Smooth muscle cell (in vitro differentiated cells): ENCODE data around the gene C6orf163. TPM values are rescaled to one million over a fixed set of nuclear protein-coding genes. Genes with fewer than 3 reads are reported as not detected.
A peak's percentile ranks its signal among the peaks of the same experiment; 100 is the strongest.
"Not testable (repeated sequence)": the region's sequence is repeated elsewhere in the genome, so short reads cannot be mapped to it uniquely, and the experiment has no call there.

Source experiments
- DNase-seq: peaks from one replicate; lab custom pipeline; 2025; ENCODE audit not compliant: unreplicated experiment; lab: John Stamatoyannopoulos, UW
- H2AFZ ChIP-seq: fragments of 200-600 bp; sonication (generic); 2 replicates; pipeline ENCODE4 v1.6.0; 2016; ENCODE audit warnings: antibody characterized with exemption, low read depth, mild to moderate bottlenecking
- H3F3A ChIP-seq: fragments of 200-600 bp; sonication (generic); 2 replicates; pipeline ENCODE4 v1.6.0; 2017; ENCODE audit warnings: antibody characterized with exemption, low read depth
- H3K27ac ChIP-seq: fragments of 200-600 bp; sonication (generic); 2 replicates; pipeline ENCODE4 v1.5.1; 2016; ENCODE audit warnings: low read depth, mild to moderate bottlenecking
- H3K27me3 ChIP-seq: fragments of 200-600 bp; sonication (generic); 2 replicates; pipeline ENCODE4 v1.6.1; 2016; ENCODE audit warnings: low read depth, mild to moderate bottlenecking
- H3K36me3 ChIP-seq: fragments of 200-600 bp; sonication (generic); 2 replicates; pipeline ENCODE4 v1.5.1; 2016; ENCODE audit warnings: low read depth
- H3K4me1 ChIP-seq: fragments of 200-600 bp; sonication (generic); 2 replicates; pipeline ENCODE4 v1.5.1; 2016; ENCODE audit warnings: low read depth
- H3K4me2 ChIP-seq: fragments of 200-600 bp; sonication (generic); 2 replicates; pipeline ENCODE4 v1.6.0; 2016; ENCODE audit warnings: mild to moderate bottlenecking
- H3K4me3 ChIP-seq: fragments of 200-600 bp; sonication (generic); 2 replicates; pipeline ENCODE4 v1.5.1; 2016; ENCODE audit warnings: mild to moderate bottlenecking
- H3K79me2 ChIP-seq: fragments of 200-600 bp; sonication (generic); 2 replicates; pipeline ENCODE4 v1.6.0; 2016; ENCODE audit warnings: low read depth, mild to moderate bottlenecking
- H3K9ac ChIP-seq: fragments of 200-600 bp; sonication (generic); 2 replicates; pipeline ENCODE4 v1.6.0; 2016; ENCODE audit warnings: low read depth
- H3K9me3 ChIP-seq: fragments of 200-600 bp; sonication (generic); replicated peaks from 2 replicates; pipeline ENCODE4 v1.5.1; 2016; ENCODE audit warnings: low read depth
- H4K20me1 ChIP-seq: fragments of 200-600 bp; sonication (generic); 2 replicates; pipeline ENCODE4 v1.6.0; 2016; ENCODE audit warnings: low read depth
- WGBS: methylation state at CpG from one replicate; pipeline ENCODE4 v1.1.7; 2016; ENCODE audit warnings: low lambda C conversion rate; 5-methylcytosine and 5-hydroxymethylcytosine counted together
- polyA plus RNA-seq: library from polyadenylated mRNA; unstranded; fragments of >200 nt; fragmentation: Nextera tagmentation; extraction: Ambion mirVana; gene quantifications from 2 replicates; pipeline ENCODE4 v1.2.1, GENCODE V29; 2016
- total RNA-seq: library from RNA; depleted of rRNA; stranded (reverse); fragments of >200 nt; gene quantifications from 2 replicates; pipeline ENCODE4 v1.2.3, GENCODE V29; 2014
- TF ChIP-seq, protein P1 (sequence below): fragments of 200-600 bp; sonication (generic); IDR thresholded peaks from 2 replicates; pipeline ENCODE4 v1.5.1; 2017; ENCODE audit warnings: borderline replicate concordance, mild to moderate bottlenecking, antibody characterized with exemption; ENCODE audit not compliant: insufficient read depth, poor library complexity, severe bottlenecking

C6orf163 gene
- total and polyA plus RNA-seq, 2 experiments from 2014 or later: 0.59 to 3.1 TPM

GRCh38 chr6:87322304-87323212, 22.1 kb upstream of the C6orf163 start, which contains the start of gene SMIM8:
Gene SMIM8 (plus strand): TSS chr6:87322588. CDS start chr6:87337032, 14,444 bp downstream.
- Histone ChIP-seq H3F3A (no peaks in the 10 kb centered on the region), H3K36me3 (no peaks in the 10 kb centered on the region)
- WGBS: 2% methylated on average over 55 of the region's 60 CpGs

DNA sequence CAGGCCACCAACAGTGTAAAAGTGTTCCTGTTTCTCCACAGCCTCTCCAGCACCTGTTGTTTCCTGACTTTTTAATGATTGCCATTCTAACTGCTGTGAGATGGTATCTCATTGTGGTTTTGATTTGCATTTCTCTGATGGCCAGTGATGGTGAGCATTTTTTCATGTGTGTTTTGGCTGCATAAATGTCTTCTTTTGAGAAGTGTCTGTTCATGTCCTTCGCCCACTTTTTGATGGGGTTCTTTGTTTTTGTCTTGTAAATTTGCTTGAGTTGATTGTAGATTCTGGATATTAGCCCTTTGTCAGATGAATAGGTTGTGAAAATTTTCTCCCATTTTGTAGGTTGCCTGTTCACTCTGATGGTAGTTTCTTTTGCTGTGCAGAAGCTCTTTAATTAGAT, 20.7 kb upstream of the C6orf163 start:
- not testable (repeated sequence) for H3K4me3 ChIP-seq, H3K27me3 ChIP-seq, H2AFZ ChIP-seq, H3K9ac ChIP-seq, H3K36me3 ChIP-seq, H3F3A ChIP-seq, DNase-seq, H3K9me3 ChIP-seq, H3K4me2 ChIP-seq, H4K20me1 ChIP-seq, H3K27ac ChIP-seq, H3K4me1 ChIP-seq
- peaks cover 11% of the 10 kb centered on the region for H3K79me2 ChIP-seq
- 100% methylated on average over 1 of the region's 1 CpG for WGBS

More at GRCh38 chr6:87322304-87323212, 22.1 kb upstream of the C6orf163 start, which contains the start of gene SMIM8:
- peak; percentile 39 for DNase-seq
- Histone ChIP-seq H4K20me1 (no peaks in the 10 kb centered on the region), H3K27me3 (no peaks in the 10 kb centered on the region), H3K27ac (peak within 1 kb of the TSS; percentile 23), H3K4me1 (no peaks in the 10 kb centered on the region), H3K9me3 (no peaks in the 10 kb centered on the region), H3K79me2 (peaks cover 11% of the 10 kb centered on the region), H3K9ac (peak within 1 kb of the TSS; percentile 84), H2AFZ (peak within 1 kb of the TSS; percentile 98), H3K4me3 (peak within 1 kb of the TSS; percentile 90), H3K4me2 (peak within 1 kb of the TSS; percentile 96)
- TF ChIP-seq, protein P1, sequence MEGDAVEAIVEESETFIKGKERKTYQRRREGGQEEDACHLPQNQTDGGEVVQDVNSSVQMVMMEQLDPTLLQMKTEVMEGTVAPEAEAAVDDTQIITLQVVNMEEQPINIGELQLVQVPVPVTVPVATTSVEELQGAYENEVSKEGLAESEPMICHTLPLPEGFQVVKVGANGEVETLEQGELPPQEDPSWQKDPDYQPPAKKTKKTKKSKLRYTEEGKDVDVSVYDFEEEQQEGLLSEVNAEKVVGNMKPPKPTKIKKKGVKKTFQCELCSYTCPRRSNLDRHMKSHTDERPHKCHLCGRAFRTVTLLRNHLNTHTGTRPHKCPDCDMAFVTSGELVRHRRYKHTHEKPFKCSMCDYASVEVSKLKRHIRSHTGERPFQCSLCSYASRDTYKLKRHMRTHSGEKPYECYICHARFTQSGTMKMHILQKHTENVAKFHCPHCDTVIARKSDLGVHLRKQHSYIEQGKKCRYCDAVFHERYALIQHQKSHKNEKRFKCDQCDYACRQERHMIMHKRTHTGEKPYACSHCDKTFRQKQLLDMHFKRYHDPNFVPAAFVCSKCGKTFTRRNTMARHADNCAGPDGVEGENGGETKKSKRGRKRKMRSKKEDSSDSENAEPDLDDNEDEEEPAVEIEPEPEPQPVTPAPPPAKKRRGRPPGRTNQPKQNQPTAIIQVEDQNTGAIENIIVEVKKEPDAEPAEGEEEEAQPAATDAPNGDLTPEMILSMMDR: peak; percentile 97

DNA sequence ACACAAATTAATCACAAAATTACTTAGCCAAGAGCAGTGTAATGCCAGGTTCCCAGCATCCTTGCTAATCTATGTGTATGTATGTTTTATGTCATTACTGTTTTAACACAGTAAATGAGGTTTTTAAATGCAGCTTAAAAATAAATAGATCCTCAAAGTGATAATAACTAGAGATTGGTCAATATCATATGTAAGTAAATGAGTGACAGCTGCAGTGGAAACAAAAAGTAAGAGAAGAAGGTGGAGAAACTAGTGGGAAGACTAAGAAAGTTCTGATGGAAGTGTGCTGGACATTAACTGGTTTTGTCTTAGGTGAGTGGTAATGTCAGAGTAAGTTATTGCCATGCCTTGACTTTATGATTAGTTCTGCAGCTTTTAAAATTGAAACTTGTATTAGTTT, 13.7 kb upstream of the C6orf163 start:
- H3K9ac ChIP-seq: no peak overlapping the region
- no peaks in the 10 kb centered on the region for H3K9me3 ChIP-seq
- DNase-seq: no peak
- peaks cover 35% of the 10 kb centered on the region for H3K79me2 ChIP-seq
- H4K20me1 ChIP-seq: peaks cover 22% of the 10 kb centered on the region
- H3K4me3 ChIP-seq: no peak overlapping the region
- no peaks in the 10 kb centered on the region for H3K36me3 ChIP-seq
- TF ChIP-seq, protein P1: no peak
- no peaks in the 10 kb centered on the region for H3F3A ChIP-seq
- no peak overlapping the region for H3K4me2 ChIP-seq
- no peak overlapping the region for H3K27ac ChIP-seq
- H3K4me1 ChIP-seq: no peaks in the 10 kb centered on the region
- no peak overlapping the region for H2AFZ ChIP-seq
- no peaks in the 10 kb centered on the region for H3K27me3 ChIP-seq

GRCh38 chr6:87333033-87333432, 11.6 kb upstream of the C6orf163 start:
- no peak overlapping the region for H2AFZ ChIP-seq
- no peak overlapping the region for H3K4me3 ChIP-seq
- peaks cover 42% of the 10 kb centered on the region for H3K79me2 ChIP-seq
- peaks cover 38% of the 10 kb centered on the region for H4K20me1 ChIP-seq
- no peak overlapping the region for H3K27ac ChIP-seq
- TF ChIP-seq, protein P1: no peak
- H3K4me2 ChIP-seq: no peak overlapping the region
- no peaks in the 10 kb centered on the region for H3F3A ChIP-seq
- H3K36me3 ChIP-seq: no peaks in the 10 kb centered on the region
- H3K4me1 ChIP-seq: peaks cover 3% of the 10 kb centered on the region
- no peak for DNase-seq
- no peaks in the 10 kb centered on the region for H3K9me3 ChIP-seq
- H3K27me3 ChIP-seq: no peaks in the 10 kb centered on the region
- no peak overlapping the region for H3K9ac ChIP-seq
- WGBS: 64% methylated on average over 5 of the region's 5 CpGs
